Activated naive CD8-positive, alpha-beta T cell treated with anti-CD3 and anti-CD28 coated beads for 36 hours (primary cell): Measurements from ENCODE around the gene NXNL2. TPM values are rescaled to one million over a fixed set of nuclear protein-coding genes. Genes with fewer than 3 reads are reported as not detected.
A peak's percentile ranks its signal among the peaks of the same experiment; 100 is the strongest.

Experiments used
- DNase-seq: peaks from one replicate; pipeline ENCODE4 v3.0.0; 2021
- H3K27ac Mint-ChIP-seq: one replicate; pipeline ENCODE4 v1.8.0; 2022; ENCODE audit warnings: mild to moderate bottlenecking, moderate library complexity, mixed read lengths
- H3K27me3 Mint-ChIP-seq: one replicate; pipeline ENCODE4 v1.8.0; 2022; ENCODE audit warnings: mild to moderate bottlenecking, mixed read lengths
- H3K36me3 Mint-ChIP-seq: one replicate; pipeline ENCODE4 v1.8.0; 2021; ENCODE audit warnings: mild to moderate bottlenecking, mixed read lengths
- H3K4me1 Mint-ChIP-seq: one replicate; pipeline ENCODE4 v1.8.0; 2021; ENCODE audit warnings: mixed read lengths
- H3K4me3 Mint-ChIP-seq: one replicate; pipeline ENCODE4 v1.8.0; 2022; ENCODE audit warnings: mild to moderate bottlenecking, moderate library complexity, mixed read lengths
- H3K9me3 Mint-ChIP-seq: one replicate; pipeline ENCODE4 v1.8.0; 2022; ENCODE audit warnings: mixed read lengths
- total RNA-seq, 2 experiments: library from RNA; stranded (reverse); gene quantifications; one replicate each; pipeline ENCODE4 v1.2.3, GENCODE V29; 2021

The NXNL2 gene
- total RNA-seq, 2 experiments from 2014 or later = not detected

GRCh38 chr9:88523056-88523455, 11.9 kb upstream of the NXNL2 start:
- H3K4me3 Mint-ChIP-seq = no peak overlapping the region
- DNase-seq = no peak
- peaks cover 15% of the 10 kb centered on the region for H3K27me3 Mint-ChIP-seq
- H3K9me3 Mint-ChIP-seq = no peaks in the 10 kb centered on the region
- H3K27ac Mint-ChIP-seq = no peak overlapping the region
- no peaks in the 10 kb centered on the region for H3K36me3 Mint-ChIP-seq
- no peaks in the 10 kb centered on the region for H3K4me1 Mint-ChIP-seq

GRCh38 chr9:88524911-88525310, 10.1 kb upstream of the NXNL2 start:
- Mint-ChIP-seq H3K36me3 (no peaks in the 10 kb centered on the region), H3K9me3 (no peaks in the 10 kb centered on the region), H3K27ac (no peak overlapping the region), H3K4me1 (no peaks in the 10 kb centered on the region), H3K27me3 (peaks cover 15% of the 10 kb centered on the region), H3K4me3 (no peak overlapping the region)
- no peak for DNase-seq

- Mint-ChIP-seq H3K27ac (no peak overlapping the region), H3K4me1 (no peaks in the 10 kb centered on the region), H3K4me3 (no peak overlapping the region), H3K27me3 (peaks cover 35% of the 10 kb centered on the region), H3K36me3 (no peaks in the 10 kb centered on the region), H3K9me3 (no peaks in the 10 kb centered on the region)
- no peak for DNase-seq
These were observed 7.4 kb upstream of the NXNL2 start for GRCh38 chr9:88527618-88528017.

GRCh38 chr9:88528080-88528790, 6.7 kb upstream of the NXNL2 start:
- Mint-ChIP-seq H3K4me1 (peaks cover 3% of the 10 kb centered on the region), H3K27me3 (peaks cover 37% of the 10 kb centered on the region), H3K9me3 (peaks cover 1% of the 10 kb centered on the region), H3K27ac (no peak overlapping the region), H3K36me3 (no peaks in the 10 kb centered on the region), H3K4me3 (no peak overlapping the region)
- no peak for DNase-seq

- Mint-ChIP-seq H3K9me3 (peaks cover 1% of the 10 kb centered on the region), H3K4me3 (no peak overlapping the region), H3K27me3 (peaks cover 50% of the 10 kb centered on the region), H3K27ac (no peak overlapping the region), H3K4me1 (peaks cover 8% of the 10 kb centered on the region), H3K36me3 (no peaks in the 10 kb centered on the region)
- no peak for DNase-seq
These were observed 5.5 kb upstream of the NXNL2 start for GRCh38 chr9:88529496-88529895.

GRCh38 chr9:88530051-88530450, 4.9 kb upstream of the NXNL2 start:
- H3K4me3 Mint-ChIP-seq = no peak overlapping the region
- H3K27me3 Mint-ChIP-seq = peaks cover 52% of the 10 kb centered on the region
- no peak for DNase-seq
- peaks cover 8% of the 10 kb centered on the region for H3K4me1 Mint-ChIP-seq
- H3K27ac Mint-ChIP-seq = no peak overlapping the region
- H3K36me3 Mint-ChIP-seq = no peaks in the 10 kb centered on the region
- peaks cover 1% of the 10 kb centered on the region for H3K9me3 Mint-ChIP-seq

- Mint-ChIP-seq H3K9me3 (peaks cover 1% of the 10 kb centered on the region), H3K27ac (no peak overlapping the region), H3K36me3 (no peaks in the 10 kb centered on the region), H3K27me3 (peaks cover 62% of the 10 kb centered on the region), H3K4me1 (peaks cover 8% of the 10 kb centered on the region), H3K4me3 (no peak overlapping the region)
- no peak for DNase-seq
These were observed 2.9 kb upstream of the NXNL2 start for GRCh38 chr9:88531920-88532698.

- peaks cover 8% of the 10 kb centered on the region for H3K4me1 Mint-ChIP-seq
- no peak overlapping the region for H3K27ac Mint-ChIP-seq
- peaks cover 77% of the 10 kb centered on the region for H3K27me3 Mint-ChIP-seq
- DNase-seq = no peak
- peak overlapping the region; percentile 22 for H3K4me3 Mint-ChIP-seq
- no peaks in the 10 kb centered on the region for H3K36me3 Mint-ChIP-seq
- H3K9me3 Mint-ChIP-seq = peaks cover 1% of the 10 kb centered on the region
These were observed 975 bp upstream of the NXNL2 start for GRCh38 chr9:88533951-88534455.

- H3K9me3 Mint-ChIP-seq = peaks cover 1% of the 10 kb centered on the region
- peak overlapping the region; percentile 22 for H3K4me3 Mint-ChIP-seq
- H3K27me3 Mint-ChIP-seq = peaks cover 87% of the 10 kb centered on the region
- H3K4me1 Mint-ChIP-seq = peaks cover 8% of the 10 kb centered on the region
- no peak for DNase-seq
- H3K36me3 Mint-ChIP-seq = no peaks in the 10 kb centered on the region
- H3K27ac Mint-ChIP-seq = no peak overlapping the region
These were observed 446 bp downstream of the NXNL2 start for GRCh38 chr9:88535226-88536022.

GRCh38 chr9:88536023-88536324, 996 bp downstream of the NXNL2 start:
- Mint-ChIP-seq H3K4me3 (no peak overlapping the region), H3K27me3 (peaks cover 89% of the 10 kb centered on the region), H3K4me1 (peaks cover 8% of the 10 kb centered on the region), H3K36me3 (no peaks in the 10 kb centered on the region), H3K9me3 (peaks cover 1% of the 10 kb centered on the region), H3K27ac (no peak overlapping the region)
- no peak for DNase-seq

- H3K4me3 Mint-ChIP-seq = no peak overlapping the region
- no peak for DNase-seq
- H3K9me3 Mint-ChIP-seq = peaks cover 1% of the 10 kb centered on the region
- H3K4me1 Mint-ChIP-seq = peaks cover 8% of the 10 kb centered on the region
- no peaks in the 10 kb centered on the region for H3K36me3 Mint-ChIP-seq
- no peak overlapping the region for H3K27ac Mint-ChIP-seq
- H3K27me3 Mint-ChIP-seq = peaks cover 86% of the 10 kb centered on the region
These were observed 2.2 kb downstream of the NXNL2 start for GRCh38 chr9:88536951-88537760.

GRCh38 chr9:88537761-88538091, 2.7 kb downstream of the NXNL2 start:
- peak; percentile 33 for DNase-seq
- peaks cover 8% of the 10 kb centered on the region for H3K4me1 Mint-ChIP-seq
- H3K27ac Mint-ChIP-seq = no peak overlapping the region
- H3K27me3 Mint-ChIP-seq = peaks cover 84% of the 10 kb centered on the region
- peaks cover 1% of the 10 kb centered on the region for H3K9me3 Mint-ChIP-seq
- H3K4me3 Mint-ChIP-seq = no peak overlapping the region
- H3K36me3 Mint-ChIP-seq = no peaks in the 10 kb centered on the region

- peaks cover 77% of the 10 kb centered on the region for H3K27me3 Mint-ChIP-seq
- H3K4me1 Mint-ChIP-seq = peaks cover 4% of the 10 kb centered on the region
- H3K27ac Mint-ChIP-seq = no peak overlapping the region
- no peak for DNase-seq
- no peak overlapping the region for H3K4me3 Mint-ChIP-seq
- H3K9me3 Mint-ChIP-seq = no peaks in the 10 kb centered on the region
- H3K36me3 Mint-ChIP-seq = no peaks in the 10 kb centered on the region
These were observed 3.5 kb downstream of the NXNL2 start for GRCh38 chr9:88538311-88539085.

- peaks cover 71% of the 10 kb centered on the region for H3K27me3 Mint-ChIP-seq
- DNase-seq = no peak
- H3K4me1 Mint-ChIP-seq = no peaks in the 10 kb centered on the region
- H3K9me3 Mint-ChIP-seq = no peaks in the 10 kb centered on the region
- H3K36me3 Mint-ChIP-seq = no peaks in the 10 kb centered on the region
- H3K27ac Mint-ChIP-seq = no peak overlapping the region
- H3K4me3 Mint-ChIP-seq = no peak overlapping the region
These were observed 4.3 kb downstream of the NXNL2 start for GRCh38 chr9:88539246-88539645.
